HepG2 (cell line): ENCODE data around the gene LBX2. TPM values are rescaled to one million over a fixed set of nuclear protein-coding genes. Genes with fewer than 3 reads are reported as not detected.

Source experiments
- DMAP1 ChIP-seq: IDR thresholded peaks from 2 replicates; pipeline ENCODE4 v1.6.1; 2016
- HNF1A ChIP-seq, 2 experiments: sonication (generic) in 1 of 2; formaldehyde crosslinking in 1 of 2; IDR thresholded peaks; 2 replicates each; pipeline versions ENCODE4 v1.4.0 to v1.6.1; 2016 to 2020; ENCODE audit warnings: borderline replicate concordance in 1 of 2, low read depth in 1 of 2, mild to moderate bottlenecking in 1 of 2, missing genetic modification reagents in 1 of 2
- MAZ ChIP-seq, 2 experiments: sonication (generic) in 1 of 2; formaldehyde crosslinking in 1 of 2; IDR thresholded peaks; 2 replicates each; pipeline versions ENCODE4 v1.5.0 to v1.6.1; 2012 to 2020; ENCODE audit warnings: low read depth in 2 of 2, mild to moderate bottlenecking in 2 of 2, borderline replicate concordance in 1 of 2, improper control_type of control experiment in 1 of 2, low read length in 1 of 2, missing genetic modification reagents in 1 of 2, moderate library complexity in 1 of 2
- ZBTB40 ChIP-seq, 2 experiments: fragments of 450-650 bp in 1 of 2; sonication (generic) in 1 of 2; formaldehyde crosslinking in 1 of 2; IDR thresholded peaks; 2 replicates each; pipeline versions ENCODE4 v1.6.1 to v1.8.0; 2016 to 2022; ENCODE audit warnings: antibody characterized with exemption in 1 of 2, mild to moderate bottlenecking in 1 of 2, missing genetic modification reagents in 1 of 2
- ZNF335 ChIP-seq: sonication (generic); formaldehyde crosslinking; IDR thresholded peaks from 2 replicates; pipeline ENCODE4 v1.4.0; 2020; ENCODE audit warnings: missing genetic modification reagents
- ZNF577 ChIP-seq: sonication (generic); formaldehyde crosslinking; IDR thresholded peaks from 2 replicates; pipeline ENCODE4 v1.4.0; 2020; ENCODE audit warnings: mild to moderate bottlenecking, low read depth, missing genetic modification reagents, borderline replicate concordance
- polyA plus RNA-seq, 8 experiments: library from polyadenylated mRNA; depleted of rRNA in 3 of 8; stranded (reverse) in 7 of 8; unstranded in 1 of 8; fragments of >200 nt; fragmentation: Illumina TruSeq in 4 of 8; extraction: Trizol in 4 of 8; gene quantifications; 2 replicates each; pipeline versions ENCODE4 v1.2.1 to v1.2.3, GENCODE V29; 2011 to 2016; ENCODE audit warnings: low read depth in 4 of 8, missing spikeins in 1 of 8, mixed read lengths in 1 of 8; ENCODE audit not compliant: insufficient read depth in 1 of 8
- total RNA-seq, 5 experiments: library from RNA; depleted of rRNA; stranded (reverse); fragments of >200 nt; fragmentation: Illumina TruSeq; extraction: Trizol; gene quantifications; 2 replicates each; pipeline ENCODE4 v1.2.3, GENCODE V29; 2016; ENCODE audit warnings: low read depth in 1 of 5

Gene LBX2
- total and polyA plus RNA-seq, 2 of the 13 experiments (the other 11 are each of a cell fraction or from before 2014, with no cell fraction given): 6.4 to 8.1 TPM

GRCh38 chr2:74472086-74472944 lies 27.1 kb downstream of the LBX2 start, which contains the start of gene MRPL53 (continued):
- TF ChIP-seq ZBTB40 (IDR thresholded peaks at IDR 0.05) (peak; percentile 95), ZBTB40 (CRISPR knock-in tag; IDR thresholded peaks at IDR 0.05) (peak; percentile 89), ZNF577 (CRISPR knock-in tag) (0 out of 2 replicates have a peak, but pooled peaks have one; percentile 77), MAZ (IDR thresholded peaks at IDR 0.05; ENCODE audit: borderline replicate concordance, low read depth, low read length) (no peak), MAZ (CRISPR knock-in tag; IDR thresholded peaks at IDR 0.05; ENCODE audit: low read depth) (peak; percentile 92), HNF1A (IDR thresholded peaks at IDR 0.05; ENCODE audit: low read depth) (no peak; the same call in 1 of the 2 replicates), HNF1A (CRISPR knock-in tag; IDR thresholded peaks at IDR 0.05; ENCODE audit: borderline replicate concordance) (peak; percentile 89), ZNF335 (CRISPR knock-in tag) (peak; percentile 93; the same call in 1 of the 2 replicates), DMAP1 (CRISPR knock-in tag) (peak; percentile 93)
